Naive B cell (primary cell): ENCODE measurements around the gene APCDD1. TPM values are rescaled to one million over a fixed set of nuclear protein-coding genes. Genes with fewer than 3 reads are reported as not detected.

Source experiments
- ATAC-seq, 2 donors: fragments of 150-1000 bp; cut with Tn5 transposase; 2 replicates each; pipeline ENCODE4 v1.10.0; 2021; ENCODE audit warnings: low read depth in 2 of 2, mild to moderate bottlenecking in 2 of 2, moderate library complexity in 2 of 2
- DNase-seq: peaks from one replicate; pipeline ENCODE4 v3.0.0; 2022
- H3K27ac Mint-ChIP-seq, 6 donors: one replicate each; pipeline ENCODE4 v1.8.0; 2020 to 2022; ENCODE audit warnings: mild to moderate bottlenecking in 6 of 6, mixed read lengths in 6 of 6, moderate library complexity in 5 of 6, inconsistent platforms in 2 of 6
- H3K27me3 Mint-ChIP-seq, 3 donors: one replicate each; pipeline ENCODE4 v1.8.0; 2021 to 2022; ENCODE audit warnings: mixed read lengths in 3 of 3, mild to moderate bottlenecking in 1 of 3
- H3K36me3 Mint-ChIP-seq, 2 donors: one replicate each; pipeline ENCODE4 v1.8.0; 2020 to 2022; ENCODE audit warnings: mixed read lengths in 2 of 2, inconsistent platforms in 1 of 2, mild to moderate bottlenecking in 1 of 2
- H3K4me1 Mint-ChIP-seq, 3 donors: one replicate each; pipeline ENCODE4 v1.8.0; 2020 to 2022; ENCODE audit warnings: mixed read lengths in 3 of 3, inconsistent platforms in 1 of 3, mild to moderate bottlenecking in 1 of 3, moderate library complexity in 1 of 3
- H3K4me3 Mint-ChIP-seq, 8 donors: one replicate each; pipeline ENCODE4 v1.8.0; 2020 to 2022; ENCODE audit warnings: mild to moderate bottlenecking in 8 of 8, mixed read lengths in 8 of 8, moderate library complexity in 8 of 8, inconsistent platforms in 2 of 8
- H3K9me3 Mint-ChIP-seq, 7 donors: one replicate each; pipeline ENCODE4 v1.8.0; 2020 to 2022; ENCODE audit warnings: mixed read lengths in 7 of 7, mild to moderate bottlenecking in 5 of 7, inconsistent platforms in 2 of 7, moderate library complexity in 1 of 7
- polyA plus RNA-seq, 6 donors: library from polyadenylated mRNA; unstranded; fragments of 300-500 nt; fragmentation: Illumina TruSeq; gene quantifications; one replicate each; pipeline ENCODE4 v1.2.3, GENCODE V29; 2021; ENCODE audit warnings: low read depth in 6 of 6

APCDD1 gene
- polyA plus RNA-seq, 6 donors from 2014 or later, result 0.44 to 6.3 (median 2.2) TPM

DNA sequence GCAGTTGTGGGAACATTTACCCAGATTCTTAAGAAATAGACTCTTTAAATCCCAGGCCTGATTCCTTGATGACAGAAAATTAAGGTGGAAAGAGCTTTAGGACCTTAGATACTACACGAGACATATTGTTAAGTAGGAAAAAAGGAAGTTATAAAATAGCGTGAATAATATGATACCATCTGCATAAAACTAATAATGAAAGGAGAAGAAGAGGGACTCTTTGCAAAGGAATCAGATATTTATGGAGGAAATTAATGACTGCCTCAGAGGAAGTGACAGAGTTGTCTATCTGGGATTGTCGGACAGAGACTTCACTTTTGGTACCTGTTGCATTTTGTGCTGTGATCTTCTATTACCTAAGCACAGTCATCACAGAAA, 20.8 kb downstream of the APCDD1 start:
- H3K36me3 Mint-ChIP-seq, result no peaks in the 10 kb centered on the region
- H3K4me3 Mint-ChIP-seq, result peak overlapping the region; percentile 6 to 89 (median 82)
- ATAC-seq (peak in 1 of 2 donors; percentile 25), DNase-seq (no peak)
- peak overlapping the region in 5 of 6 donors; percentile 11 to 87 (median 52) for H3K27ac Mint-ChIP-seq
- H3K27me3 Mint-ChIP-seq, result no peaks in the 10 kb centered on the region
- H3K9me3 Mint-ChIP-seq, result no peaks in the 10 kb centered on the region
- peaks cover 48 to 53% (median 52%) of the 10 kb centered on the region in 3 donors for H3K4me1 Mint-ChIP-seq

DNA sequence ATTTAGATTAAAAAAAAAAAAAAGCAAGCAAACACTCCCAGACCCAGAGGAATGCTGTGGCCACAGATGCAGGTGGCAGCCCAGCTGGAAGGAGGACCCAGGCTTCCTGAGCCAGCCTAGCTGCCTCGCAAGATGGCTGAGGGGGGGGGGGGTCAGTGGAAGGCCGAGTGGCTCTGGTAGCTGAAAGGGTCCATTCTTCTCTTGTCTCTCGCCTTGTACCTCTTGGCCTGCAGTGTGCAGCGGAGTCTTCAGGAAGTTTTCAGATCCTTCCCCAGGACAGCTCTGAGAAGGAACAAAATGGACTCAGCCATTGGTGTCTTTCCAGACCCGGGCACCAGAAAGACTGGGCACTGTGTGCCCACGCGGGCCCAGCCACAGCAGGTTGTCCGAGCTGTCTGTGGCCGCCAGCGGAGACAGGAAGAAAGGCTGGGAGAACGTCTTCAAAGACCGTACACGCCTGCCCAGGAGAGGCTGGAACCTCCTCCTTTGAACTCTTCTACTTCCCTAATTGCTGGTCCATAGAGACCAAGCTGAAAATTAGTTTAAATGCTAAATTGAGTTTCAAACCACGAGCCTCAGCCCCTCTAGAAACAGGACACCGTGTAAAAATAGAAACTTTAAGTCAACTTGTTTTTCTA, 21.3 kb downstream of the APCDD1 start:
- Mint-ChIP-seq H3K27me3 (no peaks in the 10 kb centered on the region), H3K27ac (peak overlapping the region; percentile 14 to 88 (median 66)), H3K4me3 (peak overlapping the region; percentile 28 to 89 (median 82)), H3K9me3 (no peaks in the 10 kb centered on the region), H3K36me3 (no peaks in the 10 kb centered on the region), H3K4me1 (peaks cover 48 to 57% (median 53%) of the 10 kb centered on the region in 3 donors)
- ATAC-seq (peak; percentile 52 to 72), DNase-seq (no peak)

DNA sequence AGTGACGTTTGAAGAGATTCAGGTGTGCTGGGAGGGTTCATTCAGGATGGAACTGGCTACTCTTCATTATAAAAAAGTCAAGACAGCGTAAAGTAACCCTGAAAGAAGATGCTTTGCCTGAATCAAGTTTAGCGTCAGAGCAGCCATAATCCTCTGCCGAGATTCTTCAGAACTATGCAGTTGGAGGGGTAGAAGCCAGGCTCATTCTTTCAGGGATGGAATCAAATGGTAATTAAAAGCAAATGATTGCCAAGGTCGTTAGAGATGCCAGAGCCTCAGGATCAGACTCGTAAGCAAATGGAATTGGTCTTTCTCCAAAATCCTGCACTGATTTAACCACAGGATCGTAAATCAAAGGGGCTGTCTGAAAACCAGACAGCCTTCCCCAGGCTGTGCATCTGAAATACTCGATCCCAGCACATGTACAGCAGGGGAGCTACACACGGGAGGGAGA, 21.9 kb downstream of the APCDD1 start:
- DNase-seq, result no peak
- H3K4me3 Mint-ChIP-seq, result peak overlapping the region; percentile 28 to 89 (median 82)
- H3K27ac Mint-ChIP-seq, result peak overlapping the region in 4 of 6 donors; percentile 13 to 88 (median 77)
- H3K4me1 Mint-ChIP-seq, result peaks cover 51 to 63% (median 58%) of the 10 kb centered on the region in 3 donors
- no peaks in the 10 kb centered on the region for H3K36me3 Mint-ChIP-seq
- peak; percentile 4 to 16 for ATAC-seq
- no peaks in the 10 kb centered on the region for H3K27me3 Mint-ChIP-seq
- H3K9me3 Mint-ChIP-seq, result no peaks in the 10 kb centered on the region

DNA sequence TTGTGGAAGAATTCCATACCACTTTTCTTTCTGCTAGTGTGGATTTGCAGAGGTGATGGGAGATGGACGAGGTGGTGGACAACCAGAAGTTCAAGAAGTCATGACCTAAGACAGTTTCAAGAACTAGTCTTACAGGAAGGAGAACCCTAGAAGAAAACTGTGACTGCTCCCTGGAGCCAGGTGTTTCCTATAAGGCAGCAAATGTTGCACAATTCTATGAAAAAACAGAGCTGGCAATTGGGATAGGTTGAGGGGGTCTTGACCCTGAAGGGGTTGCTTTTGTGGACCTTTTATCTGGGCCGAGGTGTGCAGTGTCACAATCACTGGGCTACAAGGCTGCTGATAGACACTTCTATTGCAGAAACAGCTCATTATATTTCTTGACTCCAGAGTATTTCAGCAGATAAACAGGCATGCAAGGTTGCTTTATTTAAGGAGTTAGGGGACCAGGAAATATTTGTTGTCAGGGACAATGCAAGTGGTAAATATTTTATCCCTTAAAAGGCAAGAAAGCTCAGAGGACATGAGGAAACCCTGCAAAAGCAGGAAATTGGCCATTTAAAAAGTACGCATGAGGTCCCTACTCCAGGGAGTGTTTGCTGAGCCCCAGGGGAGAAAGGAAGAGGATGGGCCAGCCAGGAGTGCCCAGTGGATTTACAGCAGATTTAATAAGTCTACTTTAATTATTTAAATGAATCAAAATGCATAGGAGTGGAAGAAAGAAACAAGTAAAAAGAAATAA, 22.9 kb downstream of the APCDD1 start:
- H3K36me3 Mint-ChIP-seq, result no peaks in the 10 kb centered on the region
- ATAC-seq (no peak), DNase-seq (no peak)
- peaks cover 56 to 72% (median 67%) of the 10 kb centered on the region in 3 donors for H3K4me1 Mint-ChIP-seq
- peak overlapping the region; percentile 21 to 89 (median 65) for H3K4me3 Mint-ChIP-seq
- no peaks in the 10 kb centered on the region for H3K27me3 Mint-ChIP-seq
- peak overlapping the region in 5 of 6 donors; percentile 2 to 81 (median 41) for H3K27ac Mint-ChIP-seq
- no peaks in the 10 kb centered on the region for H3K9me3 Mint-ChIP-seq

DNA sequence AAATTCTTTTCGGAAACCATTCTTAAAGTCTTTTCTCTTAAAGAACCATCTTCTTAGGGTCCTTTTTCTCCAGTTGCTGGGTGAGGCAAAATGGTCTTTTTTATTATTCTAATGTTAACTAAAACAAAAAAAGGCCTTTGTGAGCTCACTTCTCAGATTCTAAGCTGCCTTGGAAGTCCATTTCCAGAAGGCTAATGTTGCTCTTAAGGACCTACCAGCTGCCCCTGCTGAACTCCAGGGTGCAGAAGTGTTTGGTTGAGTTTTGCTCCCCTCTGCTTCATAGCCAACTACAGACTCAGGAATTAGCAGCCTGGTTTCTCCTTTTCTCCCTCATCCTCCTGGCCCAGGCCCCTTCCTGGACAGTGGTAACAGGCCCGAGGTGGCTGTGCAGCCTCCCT, 23.4 kb downstream of the APCDD1 start:
- DNase-seq (no peak), ATAC-seq (no peak)
- Mint-ChIP-seq H3K27ac (no peak overlapping the region), H3K4me1 (peaks cover 58 to 78% (median 73%) of the 10 kb centered on the region in 3 donors), H3K27me3 (no peaks in the 10 kb centered on the region), H3K9me3 (no peaks in the 10 kb centered on the region), H3K36me3 (no peaks in the 10 kb centered on the region), H3K4me3 (peak overlapping the region in 4 of 8 donors; percentile 4 to 49 (median 25))

DNA sequence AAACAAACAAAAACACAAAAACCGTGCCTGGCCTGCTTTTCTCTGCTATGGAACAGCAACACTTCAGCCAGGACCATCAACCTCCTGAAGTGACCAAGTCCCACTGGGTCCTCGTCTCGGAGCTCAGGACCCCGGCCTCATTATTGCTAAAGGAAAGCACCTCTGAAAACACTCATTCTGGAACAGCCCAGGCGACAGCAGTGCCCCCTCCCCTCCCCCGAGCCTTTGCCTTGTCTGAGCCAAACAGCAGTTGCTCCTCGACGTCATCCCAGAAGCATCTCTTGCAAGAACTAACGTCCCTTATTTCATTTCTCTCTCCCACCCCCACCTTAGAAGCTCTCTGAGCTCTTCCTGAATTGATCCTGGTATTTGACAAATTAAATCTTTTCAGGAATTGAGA, 27.4 kb downstream of the APCDD1 start:
- Mint-ChIP-seq H3K36me3 (no peaks in the 10 kb centered on the region), H3K9me3 (no peaks in the 10 kb centered on the region), H3K4me1 (peaks cover 53 to 82% (median 74%) of the 10 kb centered on the region in 3 donors), H3K27me3 (no peaks in the 10 kb centered on the region), H3K4me3 (peak overlapping the region; percentile 22 to 90 (median 52)), H3K27ac (peak overlapping the region in 5 of 6 donors; percentile 16 to 91 (median 84))
- no peak for DNase-seq
- no peak for ATAC-seq

DNA sequence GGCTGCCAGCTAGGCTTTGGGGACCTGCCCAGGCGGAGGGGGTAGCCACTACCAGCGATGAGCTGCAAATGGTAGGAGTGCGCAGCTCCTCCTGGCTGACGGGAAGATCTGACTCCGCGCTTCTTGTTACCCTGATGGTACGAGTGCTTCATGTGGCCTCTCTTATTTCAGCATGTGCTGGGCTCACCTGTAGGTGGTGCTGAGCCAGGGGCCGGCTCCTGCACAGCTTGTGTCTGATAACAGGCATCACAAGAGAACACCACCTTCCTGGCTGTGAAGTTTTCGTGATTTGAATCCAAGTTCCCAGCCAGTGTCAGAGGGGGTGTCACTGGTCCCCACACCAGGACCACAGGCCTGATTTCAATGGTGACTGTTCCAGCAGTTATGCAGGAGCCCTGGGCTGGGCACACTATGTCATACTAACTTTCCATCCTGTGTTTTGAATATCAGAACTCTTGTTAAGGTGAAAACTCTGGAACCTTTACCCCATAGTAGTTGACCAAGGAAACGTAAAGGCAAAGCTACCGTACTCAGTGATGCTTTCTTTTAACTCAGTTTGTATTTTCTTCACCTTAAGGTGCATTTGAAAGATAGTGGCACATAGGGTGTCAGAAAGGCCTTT, 28.0 kb downstream of the APCDD1 start:
- H3K4me1 Mint-ChIP-seq, result peaks cover 46 to 82% (median 74%) of the 10 kb centered on the region in 3 donors
- no peak for DNase-seq
- no peaks in the 10 kb centered on the region for H3K36me3 Mint-ChIP-seq
- H3K9me3 Mint-ChIP-seq, result no peaks in the 10 kb centered on the region
- H3K27me3 Mint-ChIP-seq, result no peaks in the 10 kb centered on the region
- ATAC-seq, result peak in 1 of 2 donors; percentile 1
- H3K4me3 Mint-ChIP-seq, result peak overlapping the region; percentile 55 to 90 (median 76)
- peak overlapping the region; percentile 64 to 94 (median 87) for H3K27ac Mint-ChIP-seq

DNA sequence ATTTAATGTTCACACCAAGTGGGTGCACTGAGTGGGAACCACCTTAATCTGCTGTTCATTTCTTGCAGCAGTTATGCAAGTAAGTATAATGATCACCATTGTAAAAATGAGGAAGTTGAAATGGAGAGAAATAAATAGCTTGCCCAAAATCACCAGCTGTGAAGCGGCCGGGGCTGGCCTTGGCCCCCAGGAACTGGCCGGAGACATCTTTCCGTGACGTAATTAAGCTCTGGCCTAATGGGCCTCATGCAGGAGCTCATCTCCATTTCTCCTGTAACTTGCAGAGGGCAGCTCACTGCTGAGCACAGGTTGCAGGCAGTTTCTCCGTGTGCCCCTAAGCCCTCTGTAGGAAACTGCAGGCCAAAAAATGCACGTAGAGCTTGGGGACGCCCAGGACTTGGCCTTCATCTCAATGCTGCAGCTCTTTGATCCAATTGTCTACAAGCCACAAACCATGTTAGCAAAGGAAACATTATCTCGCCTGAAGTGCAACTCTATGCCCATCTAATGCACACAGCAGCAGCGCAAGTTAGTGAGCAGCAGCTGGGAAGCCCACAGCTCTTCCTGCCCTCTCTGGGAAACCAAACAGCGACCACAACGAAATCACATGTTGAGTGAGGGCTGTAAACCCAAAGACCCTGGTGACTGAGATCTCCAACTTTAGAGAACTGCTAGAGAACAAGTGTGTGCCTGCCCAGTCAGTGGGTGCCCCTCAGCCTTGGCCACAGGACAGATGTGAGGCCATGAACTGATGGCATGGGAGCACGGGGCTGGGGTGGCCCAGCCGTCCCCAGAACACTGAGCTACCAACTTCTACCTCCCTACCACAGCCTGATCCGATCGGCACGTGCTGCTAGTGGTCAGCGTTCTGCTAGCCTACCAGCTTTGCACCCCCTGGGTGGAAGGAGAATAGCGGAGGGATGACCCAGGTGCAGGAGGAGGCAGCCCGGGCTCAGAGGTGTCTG, 28.8 kb downstream of the APCDD1 start:
- peak; percentile 57 for DNase-seq
- H3K9me3 Mint-ChIP-seq, result no peaks in the 10 kb centered on the region
- H3K27ac Mint-ChIP-seq, result peak overlapping the region; percentile 61 to 94 (median 79)
- H3K4me1 Mint-ChIP-seq, result peaks cover 40 to 78% (median 70%) of the 10 kb centered on the region in 3 donors
- no peaks in the 10 kb centered on the region for H3K27me3 Mint-ChIP-seq
- peak; percentile 84 to 88 for ATAC-seq
- no peaks in the 10 kb centered on the region for H3K36me3 Mint-ChIP-seq
- peak overlapping the region; percentile 55 to 90 (median 76) for H3K4me3 Mint-ChIP-seq

DNA sequence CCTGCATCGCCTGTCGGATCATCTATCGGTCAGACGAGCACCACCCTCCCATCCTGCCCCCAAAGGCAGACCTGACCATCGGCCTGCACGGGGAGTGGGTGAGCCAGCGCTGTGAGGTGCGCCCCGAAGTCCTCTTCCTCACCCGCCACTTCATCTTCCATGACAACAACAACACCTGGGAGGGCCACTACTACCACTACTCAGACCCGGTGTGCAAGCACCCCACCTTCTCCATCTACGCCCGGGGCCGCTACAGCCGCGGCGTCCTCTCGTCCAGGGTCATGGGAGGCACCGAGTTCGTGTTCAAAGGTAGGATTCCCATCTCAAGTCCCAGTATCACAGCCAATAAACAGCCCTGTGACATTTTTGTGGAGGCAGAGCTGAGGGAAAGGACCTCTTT, 31.0 kb downstream of the APCDD1 start:
- H3K27ac Mint-ChIP-seq, result peak overlapping the region in 2 of 6 donors; percentile 15 to 45
- no peaks in the 10 kb centered on the region for H3K9me3 Mint-ChIP-seq
- H3K27me3 Mint-ChIP-seq, result no peaks in the 10 kb centered on the region
- H3K4me3 Mint-ChIP-seq, result no peak overlapping the region
- DNase-seq (no peak), ATAC-seq (no peak)
- peaks cover 28 to 64% (median 56%) of the 10 kb centered on the region in 3 donors for H3K4me1 Mint-ChIP-seq
- H3K36me3 Mint-ChIP-seq, result no peaks in the 10 kb centered on the region

DNA sequence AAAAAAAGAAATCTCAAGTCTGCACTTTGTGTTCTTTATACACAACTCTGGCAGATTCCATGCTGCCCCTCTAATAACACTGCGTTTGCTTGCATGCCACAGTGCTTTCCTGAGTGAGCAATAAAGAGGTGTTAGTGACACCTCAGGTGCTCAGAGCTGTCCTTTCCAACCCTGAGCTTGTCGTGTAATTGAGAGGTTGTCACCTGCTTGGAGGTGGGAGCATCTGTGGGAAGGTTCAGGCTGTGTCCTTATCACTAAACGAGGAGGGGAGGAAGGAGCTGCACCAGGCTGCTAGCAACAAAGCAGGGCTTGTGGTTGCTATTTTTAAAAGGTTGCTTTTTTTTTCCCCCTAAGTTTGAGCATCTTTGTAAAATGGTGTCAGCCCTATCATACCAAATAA, 31.9 kb downstream of the APCDD1 start:
- no peak for ATAC-seq
- H3K27me3 Mint-ChIP-seq, result no peaks in the 10 kb centered on the region
- H3K36me3 Mint-ChIP-seq, result no peaks in the 10 kb centered on the region
- peaks cover 31 to 64% (median 58%) of the 10 kb centered on the region in 3 donors for H3K4me1 Mint-ChIP-seq
- H3K27ac Mint-ChIP-seq, result peak overlapping the region in 2 of 6 donors; percentile 20 to 47
- no peaks in the 10 kb centered on the region for H3K9me3 Mint-ChIP-seq
- H3K4me3 Mint-ChIP-seq, result peak overlapping the region in 1 of 8 donors; percentile 1
- no peak for DNase-seq

DNA sequence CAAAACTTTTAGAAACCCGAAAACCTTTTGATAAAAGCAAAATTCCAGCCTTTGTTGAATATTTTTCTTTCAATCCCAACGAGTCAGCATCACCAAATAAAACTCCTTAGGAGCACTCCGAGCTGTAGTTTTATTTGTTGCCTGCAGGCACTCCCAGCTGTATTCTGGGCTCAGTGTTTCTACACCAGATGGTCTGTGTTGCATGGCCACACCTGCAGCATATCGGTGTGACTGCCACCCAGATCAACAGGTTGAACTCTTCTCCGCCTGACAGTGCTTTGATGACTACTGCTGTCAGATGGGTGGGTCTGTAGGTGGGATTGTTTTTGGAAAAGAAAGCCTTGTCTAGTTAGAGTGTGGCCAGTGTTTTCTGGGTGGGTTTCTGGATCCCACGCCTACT, 32.7 kb downstream of the APCDD1 start:
- DNase-seq (no peak), ATAC-seq (no peak)
- Mint-ChIP-seq H3K4me3 (peak overlapping the region in 2 of 8 donors; percentile 44 to 70), H3K27ac (peak overlapping the region in 3 of 6 donors; percentile 29 to 86 (median 39)), H3K4me1 (peaks cover 27 to 56% (median 50%) of the 10 kb centered on the region in 3 donors), H3K36me3 (no peaks in the 10 kb centered on the region), H3K9me3 (no peaks in the 10 kb centered on the region), H3K27me3 (no peaks in the 10 kb centered on the region)

DNA sequence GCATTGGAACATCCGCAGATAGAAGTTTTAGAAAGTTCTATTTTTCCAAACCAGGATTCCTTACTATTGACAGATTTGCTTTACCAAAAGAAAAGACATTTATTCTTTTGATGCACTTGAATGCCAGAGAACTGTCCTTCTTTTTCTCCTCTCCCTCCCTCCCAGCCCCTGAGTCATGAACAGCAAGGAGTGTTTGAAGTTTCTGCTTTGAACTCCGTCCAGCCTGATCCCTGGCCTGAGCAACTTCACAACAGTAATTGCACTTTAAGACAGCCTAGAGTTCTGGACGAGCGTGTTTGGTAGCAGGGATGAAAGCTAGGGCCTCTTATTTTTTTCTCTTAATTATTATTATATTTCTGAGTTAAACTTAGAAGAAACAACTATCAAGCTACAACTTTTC, 33.6 kb downstream of the APCDD1 start:
- peaks cover 23 to 47% (median 41%) of the 10 kb centered on the region in 3 donors for H3K4me1 Mint-ChIP-seq
- no peaks in the 10 kb centered on the region for H3K9me3 Mint-ChIP-seq
- ATAC-seq (no peak), DNase-seq (no peak)
- peak overlapping the region in 2 of 6 donors; percentile 57 to 83 for H3K27ac Mint-ChIP-seq
- H3K27me3 Mint-ChIP-seq, result no peaks in the 10 kb centered on the region
- no peak overlapping the region for H3K4me3 Mint-ChIP-seq
- H3K36me3 Mint-ChIP-seq, result no peaks in the 10 kb centered on the region
